BJ (cell line): Measurements from ENCODE around the gene ENTHD1. TPM values are rescaled to one million over a fixed set of nuclear protein-coding genes. Genes with fewer than 3 reads are reported as not detected.

Experiments
- CTCF ChIA-PET: fragments of 350-600 bp; formaldehyde crosslinking; extraction: SDS; loops from one replicate; lab custom pipeline; 2021; ENCODE audit warnings: antibody characterized with exemption, inconsistent platforms; lab: Yijun Ruan, JAX
- POLR2A ChIA-PET: fragments of 300-600 bp; sonication (Branson Sonifier 250); formaldehyde crosslinking; extraction: SDS; loops from one replicate; lab custom pipeline; 2021; ENCODE audit warnings: antibody characterized with exemption; lab: Charles Lee
- DNase-seq: peaks from one replicate; pipeline ENCODE4 v3.0.0-alpha.2; 2011; ENCODE audit warnings: low read depth
- H3K27me3 ChIP-seq: 2 replicates; pipeline ENCODE4 v1.6.0; 2011; ENCODE audit warnings: low read length; ENCODE audit not compliant: control insufficient read depth, insufficient read depth
- H3K36me3 ChIP-seq: 2 replicates; pipeline ENCODE4 v1.5.1; 2011; ENCODE audit warnings: low read length; ENCODE audit not compliant: control insufficient read depth, insufficient read depth
- H3K4me3 ChIP-seq: 2 replicates; pipeline ENCODE4 v1.5.1; 2011; ENCODE audit warnings: low read depth, mild to moderate bottlenecking, control low read depth, low read length
- polyA minus RNA-seq: library from RNA; depleted of rRNA, polyadenylated mRNA; stranded (reverse); fragments of >200 nt; gene quantifications from 2 replicates; pipeline ENCODE4 v1.2.3, GENCODE V29; 2011; rRNA and poly(A)+ RNA removed
- polyA plus RNA-seq: library from polyadenylated mRNA; depleted of rRNA; stranded (reverse); fragments of >200 nt; gene quantifications from 2 replicates; pipeline ENCODE4 v1.2.3, GENCODE V29; 2011; rRNA removed
- TF ChIP-seq, protein P1 (sequence below): IDR thresholded peaks from 2 replicates; pipeline ENCODE4 v1.5.1; 2011; ENCODE audit warnings: low read depth, mild to moderate bottlenecking, control low read depth, inconsistent platforms, low read length, moderate library complexity; ENCODE audit not compliant: insufficient read depth

ENTHD1 gene, protein sequence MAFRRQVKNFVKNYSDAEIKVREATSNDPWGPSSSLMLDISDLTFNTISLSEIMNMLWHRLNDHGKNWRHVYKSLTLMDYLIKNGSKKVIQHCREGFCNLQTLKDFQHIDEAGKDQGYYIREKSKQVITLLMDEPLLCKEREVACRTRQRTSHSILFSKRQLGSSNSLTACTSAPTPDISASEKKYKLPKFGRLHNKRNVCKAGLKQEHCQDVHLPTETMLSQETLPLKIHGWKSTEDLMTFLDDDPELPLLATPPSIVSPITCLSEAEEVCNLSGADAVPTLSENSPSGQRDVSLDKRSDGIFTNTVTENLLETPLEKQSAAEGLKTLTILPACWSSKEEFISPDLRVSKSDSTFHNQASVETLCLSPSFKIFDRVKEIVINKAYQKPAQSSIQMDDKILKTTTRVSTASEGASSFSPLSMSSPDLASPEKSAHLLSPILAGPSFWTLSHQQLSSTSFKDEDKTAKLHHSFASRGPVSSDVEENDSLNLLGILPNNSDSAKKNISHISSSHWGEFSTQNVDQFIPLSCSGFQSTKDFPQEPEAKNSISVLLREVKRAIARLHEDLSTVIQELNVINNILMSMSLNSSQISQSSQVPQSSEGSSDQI
- polyA plus RNA-seq (not detected in 2 replicates), polyA minus RNA-seq (not detected in 2 replicates)

GRCh38 chr22:39893526-39893925, at the start of gene ENTHD1:
TSS of gene ENTHD1 (minus strand) at chr22:39893760. CDS start at chr22:39887748, 6,012 bp downstream.
- no peak for DNase-seq
- H3K36me3 ChIP-seq: no peaks in the 10 kb centered on the region
- POLR2A ChIA-PET: no interaction called here
- CTCF ChIA-PET: no interaction called here
- TF ChIP-seq, protein P1, sequence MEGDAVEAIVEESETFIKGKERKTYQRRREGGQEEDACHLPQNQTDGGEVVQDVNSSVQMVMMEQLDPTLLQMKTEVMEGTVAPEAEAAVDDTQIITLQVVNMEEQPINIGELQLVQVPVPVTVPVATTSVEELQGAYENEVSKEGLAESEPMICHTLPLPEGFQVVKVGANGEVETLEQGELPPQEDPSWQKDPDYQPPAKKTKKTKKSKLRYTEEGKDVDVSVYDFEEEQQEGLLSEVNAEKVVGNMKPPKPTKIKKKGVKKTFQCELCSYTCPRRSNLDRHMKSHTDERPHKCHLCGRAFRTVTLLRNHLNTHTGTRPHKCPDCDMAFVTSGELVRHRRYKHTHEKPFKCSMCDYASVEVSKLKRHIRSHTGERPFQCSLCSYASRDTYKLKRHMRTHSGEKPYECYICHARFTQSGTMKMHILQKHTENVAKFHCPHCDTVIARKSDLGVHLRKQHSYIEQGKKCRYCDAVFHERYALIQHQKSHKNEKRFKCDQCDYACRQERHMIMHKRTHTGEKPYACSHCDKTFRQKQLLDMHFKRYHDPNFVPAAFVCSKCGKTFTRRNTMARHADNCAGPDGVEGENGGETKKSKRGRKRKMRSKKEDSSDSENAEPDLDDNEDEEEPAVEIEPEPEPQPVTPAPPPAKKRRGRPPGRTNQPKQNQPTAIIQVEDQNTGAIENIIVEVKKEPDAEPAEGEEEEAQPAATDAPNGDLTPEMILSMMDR: no peak
- H3K4me3 ChIP-seq: no peak within 1 kb of the TSS
- peaks cover 3% of the 10 kb centered on the region for H3K27me3 ChIP-seq

GRCh38 chr22:39943337-39943736, 49.8 kb upstream of the ENTHD1 start:
- Histone ChIP-seq H3K36me3 (no peaks in the 10 kb centered on the region), H3K4me3 (no peak overlapping the region), H3K27me3 (peaks cover 4% of the 10 kb centered on the region; the same call in 1 of the 2 replicates)
- POLR2A ChIA-PET: no interaction called here
- CTCF ChIA-PET: interaction anchor here (1.1 to 1.4 kb wide), 3 partner anchors 10 to 18 kb away, joined by 3 to 4 read pairs (median 3); partner anchors contain the start of gene TMA7B
- TF ChIP-seq, protein P1: no peak
- no peak for DNase-seq

- Histone ChIP-seq H3K36me3 (no peaks in the 10 kb centered on the region), H3K4me3 (no peak overlapping the region), H3K27me3 (peaks cover 6% of the 10 kb centered on the region)
- CTCF ChIA-PET: interaction anchor here (0.6 to 1.4 kb wide), 4 partner anchors 9 to 484 kb away, joined by 3 to 4 read pairs (median 3); partner anchors contain the start of gene TMA7B
- DNase-seq: no peak
- POLR2A ChIA-PET: no interaction called here
- TF ChIP-seq, protein P1: no peak
Observed at GRCh38 chr22:39942439-39943230, 49.1 kb upstream of the ENTHD1 start.

- no peaks in the 10 kb centered on the region for H3K36me3 ChIP-seq
- ChIA-PET CTCF (interaction anchor here (0.6 kb wide), 1 partner anchor 483 kb away, joined by 3 read pairs; no protein-coding TSS in a partner anchor), POLR2A (no interaction called here)
- peaks cover 13% of the 10 kb centered on the region for H3K27me3 ChIP-seq
- TF ChIP-seq, protein P1: no peak
- no peak overlapping the region for H3K4me3 ChIP-seq
- DNase-seq: no peak
Observed at GRCh38 chr22:39941601-39942000, 48.0 kb upstream of the ENTHD1 start.
